Embryonic facial prominence (tissue), 1 donor: ENCODE results near the gene GATA3.

Experiments
- DNase-seq: peaks from one replicate; pipeline ENCODE4 v3.0.0-alpha.2; 2016; ENCODE audit errors: extremely low spot score

GATA3 gene

GRCh38 chr10:8064436-8064835, 9.9 kb downstream of the GATA3 start:
- no peak for DNase-seq

DNA sequence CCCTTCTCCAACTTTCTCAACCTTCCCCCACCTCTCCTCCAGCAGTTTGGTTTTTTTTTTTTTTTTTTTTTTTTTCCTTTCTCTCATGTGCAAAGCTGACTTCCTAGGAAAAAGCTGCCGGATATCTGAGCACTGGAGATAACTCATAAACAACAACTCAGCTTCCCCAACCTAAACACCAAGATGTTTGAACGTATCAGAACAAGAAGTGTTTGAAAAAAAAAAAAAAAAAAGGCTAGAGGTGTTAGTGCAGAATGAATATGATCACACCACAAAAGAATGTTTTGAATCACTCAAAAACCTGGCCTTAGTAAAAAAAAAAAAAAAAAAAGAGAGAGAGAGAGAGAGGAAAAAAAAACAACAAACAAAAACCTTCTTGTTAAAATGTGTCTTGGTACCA, 11.2 kb downstream of the GATA3 start:
- no peak for DNase-seq

GRCh38 chr10:8066124-8066523, 11.6 kb downstream of the GATA3 start:
- DNase-seq, result no peak

- no peak for DNase-seq
Observed at GRCh38 chr10:8066797-8067196, 12.3 kb downstream of the GATA3 start.

DNA sequence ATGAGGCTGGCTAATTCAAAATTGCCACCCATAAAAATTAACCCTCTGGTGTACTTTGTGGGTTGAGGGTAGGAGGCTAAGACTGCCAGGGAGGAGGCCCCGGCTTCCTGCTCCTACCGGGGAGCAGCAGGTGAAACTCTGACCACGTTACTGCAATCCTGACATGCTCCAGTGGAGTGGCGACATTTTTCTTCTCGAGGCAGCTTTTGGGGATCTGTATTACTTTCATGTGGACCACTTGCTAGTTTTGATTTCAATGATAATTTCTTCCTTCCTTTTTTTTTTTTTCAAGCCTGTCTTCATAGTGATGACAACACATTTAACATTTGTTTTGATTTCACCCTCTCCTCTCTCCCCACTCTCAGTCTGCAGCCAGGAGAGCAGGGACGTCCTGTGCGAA, 14.6 kb downstream of the GATA3 start:
- DNase-seq, result no peak

DNA sequence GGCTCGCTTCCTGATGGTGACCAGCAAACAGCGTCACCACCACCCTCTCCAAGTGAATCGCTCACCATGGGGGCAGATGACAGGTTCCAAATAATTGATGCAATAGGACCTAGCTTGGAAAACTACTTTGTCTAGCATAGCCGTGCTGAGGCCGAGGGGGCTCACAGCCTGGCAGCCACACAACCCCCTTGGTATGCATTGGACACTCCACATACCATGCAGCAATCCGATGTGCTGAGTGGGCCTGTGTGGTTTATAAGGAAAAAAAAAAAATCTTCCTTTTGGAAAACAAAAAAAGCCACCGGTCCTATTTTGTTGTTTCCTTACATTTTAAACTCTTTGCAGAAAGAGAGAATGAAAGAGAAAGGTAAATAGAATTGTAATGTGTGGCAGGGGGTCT, 15.1 kb downstream of the GATA3 start:
- DNase-seq, result no peak

DNA sequence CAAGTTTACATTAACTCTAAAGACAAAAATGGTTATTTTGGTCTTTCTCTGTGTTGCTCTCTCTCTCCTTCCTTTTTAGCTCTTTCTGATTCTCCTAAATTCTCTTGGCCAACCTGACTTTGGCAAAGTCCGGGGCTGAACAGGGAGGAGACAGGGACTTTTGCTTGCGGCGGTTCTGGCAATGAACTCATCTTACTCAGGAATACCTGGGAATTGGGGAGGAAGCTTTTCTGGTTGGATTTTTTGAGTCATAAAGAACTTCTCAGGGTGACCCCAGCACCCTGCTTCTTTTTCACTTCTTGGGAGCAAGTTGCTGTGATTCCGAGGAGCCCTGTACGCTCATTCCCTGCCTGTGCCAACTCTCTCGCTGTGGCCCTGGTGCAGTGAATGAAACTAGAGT, 16.0 kb downstream of the GATA3 start:
- DNase-seq, result no peak

DNA sequence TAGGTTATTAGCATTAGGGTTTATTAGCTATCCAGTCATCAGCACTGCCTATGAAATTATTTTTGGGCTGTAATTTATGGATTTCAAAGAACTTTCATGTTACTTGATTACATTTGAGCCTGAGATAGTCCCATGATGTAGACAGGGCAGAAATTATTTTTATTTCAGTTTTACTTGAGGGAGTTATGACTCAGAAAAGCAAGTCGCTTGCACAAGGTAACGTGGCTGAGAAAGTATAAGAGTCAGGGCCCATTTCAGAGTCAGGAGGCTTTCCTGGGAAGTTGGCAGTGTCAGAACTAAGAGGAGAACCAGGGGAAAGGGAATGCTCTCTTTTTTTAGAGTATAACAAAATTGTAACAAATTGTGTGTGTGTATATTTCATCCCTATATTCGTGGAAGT, 16.5 kb downstream of the GATA3 start:
- no peak for DNase-seq

- DNase-seq, result no peak
Observed at GRCh38 chr10:8071666-8072065, 17.2 kb downstream of the GATA3 start.

GRCh38 chr10:8072211-8072610, 17.7 kb downstream of the GATA3 start:
- no peak for DNase-seq

GRCh38 chr10:8073691-8074416, 19.4 kb downstream of the GATA3 start:
- DNase-seq, result no peak

DNA sequence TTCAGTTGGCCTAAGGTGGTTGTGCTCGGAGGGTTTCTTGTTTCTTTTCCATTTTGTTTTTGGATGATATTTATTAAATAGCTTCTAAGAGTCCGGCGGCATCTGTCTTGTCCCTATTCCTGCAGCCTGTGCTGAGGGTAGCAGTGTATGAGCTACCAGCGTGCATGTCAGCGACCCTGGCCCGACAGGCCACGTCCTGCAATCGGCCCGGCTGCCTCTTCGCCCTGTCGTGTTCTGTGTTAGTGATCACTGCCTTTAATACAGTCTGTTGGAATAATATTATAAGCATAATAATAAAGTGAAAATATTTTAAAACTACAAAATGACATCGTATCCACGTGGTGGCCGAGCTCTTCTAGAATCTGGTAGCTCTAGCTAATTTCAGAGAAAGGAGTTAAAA, 20.4 kb downstream of the GATA3 start:
- no peak for DNase-seq

DNA sequence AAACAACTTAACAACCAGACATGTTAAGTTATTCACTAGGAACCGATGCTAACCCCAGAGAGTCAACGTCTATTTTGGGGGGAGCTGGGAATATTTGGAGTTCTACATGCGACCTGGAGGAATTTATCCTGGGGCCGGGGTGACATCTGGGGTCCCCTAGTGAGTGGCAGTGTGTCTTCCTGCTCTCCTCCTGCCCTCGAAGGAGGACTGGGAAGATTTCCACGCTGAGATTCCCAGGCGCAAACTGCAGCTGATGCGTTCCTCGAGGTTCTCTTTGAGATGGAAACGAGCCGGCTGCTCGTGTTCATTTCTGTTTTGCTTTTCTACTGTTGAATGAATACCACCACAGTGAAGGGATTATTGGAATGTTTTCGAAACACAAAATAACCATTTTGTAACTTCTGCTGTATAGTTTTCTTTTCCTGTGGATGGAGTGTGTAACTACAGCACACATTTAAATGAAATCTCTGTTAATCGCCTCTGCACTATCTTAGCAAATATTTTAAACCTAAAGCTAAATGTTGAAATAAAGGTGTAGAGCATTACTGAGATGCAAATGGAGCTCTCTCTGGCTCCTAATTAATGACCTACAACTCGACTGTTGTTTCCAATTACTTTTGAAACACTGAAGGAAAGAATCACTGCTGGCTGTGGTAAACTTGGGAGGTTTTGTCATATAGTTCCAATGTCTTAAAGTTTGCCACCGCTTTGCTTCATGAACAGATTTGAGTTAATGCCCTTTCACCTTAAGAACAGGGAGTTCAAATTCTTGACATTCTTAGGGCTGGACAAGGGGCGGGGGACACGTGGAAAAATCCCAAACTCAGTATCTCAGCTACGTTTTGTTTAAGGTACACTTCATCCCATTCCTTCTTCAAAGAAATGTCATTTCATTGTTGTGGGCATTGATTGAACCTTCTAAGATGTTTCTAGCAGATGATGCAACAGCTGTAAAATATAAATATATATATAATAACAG, 21.1 kb downstream of the GATA3 start:
- DNase-seq, result no peak

- DNase-seq, result no peak
Observed at GRCh38 chr10:8076933-8077332, 22.4 kb downstream of the GATA3 start.

- no peak for DNase-seq
Observed at GRCh38 chr10:8078027-8078426, 23.5 kb downstream of the GATA3 start.

DNA sequence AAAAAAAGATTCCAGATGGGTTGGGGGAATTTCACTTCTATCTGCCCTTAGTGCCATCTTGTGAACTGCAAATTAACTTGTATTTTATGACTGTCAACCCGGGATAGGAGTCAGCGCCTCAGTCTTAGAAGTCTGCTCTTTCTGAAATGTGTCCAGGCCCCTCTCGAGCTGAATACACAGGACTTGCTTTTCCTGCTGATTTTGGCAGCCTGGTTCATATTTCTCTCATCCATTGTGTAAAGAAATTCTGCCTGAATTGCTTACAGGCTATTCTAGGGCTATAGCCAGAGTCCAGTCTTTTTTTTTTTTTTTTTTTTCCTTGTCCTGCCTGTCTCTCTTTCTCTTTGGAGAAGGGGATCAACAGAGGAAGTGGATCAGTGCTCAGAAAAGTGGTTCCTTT, 24.6 kb downstream of the GATA3 start:
- no peak for DNase-seq

DNA sequence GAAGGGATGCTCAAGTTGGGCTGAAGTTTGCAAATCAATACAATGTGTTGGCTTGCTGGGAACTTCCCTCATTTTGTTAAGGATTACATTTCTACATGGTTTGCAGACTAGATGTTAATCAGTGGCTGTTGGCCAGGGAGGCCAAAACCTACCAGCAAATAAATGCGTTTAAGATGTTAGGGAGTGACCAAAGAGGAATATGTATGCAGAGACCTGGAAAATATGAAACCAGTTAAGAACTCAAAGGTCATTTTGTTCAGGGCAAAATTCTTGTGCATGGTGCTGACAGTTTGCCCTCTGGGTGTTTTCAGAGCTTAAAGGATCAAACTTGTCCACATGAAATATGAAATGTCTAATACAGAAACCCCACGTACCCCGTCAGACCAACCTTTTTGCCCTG, 30.3 kb downstream of the GATA3 start:
- DNase-seq, result no peak

GRCh38 chr10:8085251-8085650, 30.8 kb downstream of the GATA3 start:
- no peak for DNase-seq

DNA sequence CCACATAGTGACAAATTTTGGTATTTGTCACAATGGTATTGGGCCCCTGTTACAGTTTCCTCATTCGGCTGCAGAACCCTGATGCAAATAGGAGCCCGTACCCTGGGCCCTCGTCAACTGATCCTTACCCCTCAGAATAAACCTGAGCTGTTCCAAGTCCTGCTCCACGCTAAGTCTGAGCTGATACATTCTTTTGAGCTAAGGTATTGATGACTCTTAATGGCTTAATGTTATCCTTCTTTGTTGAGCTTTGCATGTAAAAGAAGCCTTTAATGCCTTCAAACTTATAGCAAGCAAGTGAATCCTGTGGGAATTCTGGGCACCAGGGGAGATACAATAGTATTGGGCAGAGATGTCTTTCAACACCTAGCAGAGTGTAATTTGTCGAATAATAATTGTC, 31.8 kb downstream of the GATA3 start:
- DNase-seq, result no peak

DNA sequence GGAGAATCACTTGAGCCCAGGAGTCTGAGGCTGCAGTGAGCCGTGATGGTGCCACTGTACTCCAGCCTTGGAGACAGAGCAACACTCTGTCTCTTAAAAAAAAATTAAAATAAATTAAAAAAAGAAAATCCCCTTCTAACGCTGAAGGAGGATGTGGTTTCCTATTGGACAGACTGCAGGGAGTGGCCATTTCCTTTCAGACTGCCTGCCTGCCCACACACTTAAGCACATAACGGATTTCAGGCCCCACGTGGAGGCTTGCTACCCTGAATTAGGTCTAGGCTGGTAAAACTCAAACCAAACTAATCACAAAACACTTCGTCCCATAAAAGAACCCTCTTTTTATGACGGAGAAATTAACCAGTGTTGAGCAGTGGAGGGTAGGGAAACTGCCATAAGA, 34.0 kb downstream of the GATA3 start:
- no peak for DNase-seq

GRCh38 chr10:8092428-8092827, 37.9 kb downstream of the GATA3 start:
- no peak for DNase-seq

DNA sequence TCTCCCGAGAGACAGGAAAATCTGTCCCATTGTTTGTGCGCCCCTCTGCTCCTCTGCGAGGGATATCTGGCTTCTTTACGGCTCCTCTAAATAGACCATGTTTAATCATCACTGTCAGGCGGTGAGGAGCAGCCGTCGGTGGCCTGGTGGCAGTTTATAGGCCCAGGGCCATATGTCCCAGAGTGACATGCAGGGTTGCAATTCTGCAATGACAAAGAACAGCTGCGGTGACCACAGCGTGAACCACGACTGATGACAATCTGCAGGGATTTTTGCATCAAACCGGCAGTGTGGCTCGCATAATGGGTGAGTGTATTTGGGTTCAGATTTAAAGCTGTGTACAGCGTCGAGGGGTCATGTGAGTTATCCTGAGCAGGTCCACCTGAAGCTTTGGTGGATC, 41.5 kb downstream of the GATA3 start:
- DNase-seq, result no peak

DNA sequence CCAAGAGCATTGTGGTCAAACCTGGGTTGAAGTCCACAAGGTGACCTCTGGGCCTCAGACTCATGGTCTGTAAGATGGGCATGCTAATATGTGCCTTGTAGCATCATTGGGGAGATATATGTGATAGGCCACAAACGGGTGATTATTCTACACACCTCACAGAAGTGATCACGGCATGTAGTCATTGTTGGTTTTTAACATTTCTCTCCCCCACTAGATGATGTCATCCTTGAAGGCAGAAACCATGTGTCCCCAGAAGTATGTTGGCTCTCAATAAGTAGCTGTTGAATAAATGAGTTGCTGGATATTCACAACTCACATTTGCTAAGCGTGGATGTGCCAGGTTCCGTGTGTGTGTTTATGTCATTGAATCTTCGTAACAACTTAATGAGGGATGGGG, 42.4 kb downstream of the GATA3 start:
- DNase-seq, result no peak
